ENCODE results near the gene AMOT. TPM values are rescaled to one million over a fixed set of nuclear protein-coding genes. Genes with fewer than 3 reads are reported as not detected.
"Not testable (repeated sequence)": the region's sequence is repeated elsewhere in the genome, so short reads cannot be mapped to it uniquely, and the experiment has no call there.

AMOT gene
- total and polyA plus RNA-seq, 10 of the 15 experiments (the other 5 are each of a cell fraction or from before 2014, with no cell fraction given): 0.92 to 14.5 (median 2.9) TPM

- no peak overlapping the region for H3K4me3 ChIP-seq
- ATAC-seq (no peak), DNase-seq (ENCODE audit: low read depth, low spot score) (no peak), FAIRE-seq (no peak)
- ChIA-PET SMC1A (ENCODE audit: uncharacterized antibody, unreplicated experiment) (no interaction called here), CTCF (no interaction called here), POLR2A (no interaction called here), RAD21 (ENCODE audit: unreplicated experiment) (no interaction called here)
- H3K36me3 ChIP-seq (ENCODE audit: control insufficient read depth in 2 of 2, insufficient read depth in 2 of 2, low read length in 1 of 2): no peaks in the 10 kb centered on the region
- H3K27me3 ChIP-seq (replicated peaks in 1 of 2; ENCODE audit: control insufficient read depth in 2 of 2, insufficient read depth in 2 of 2, low read length in 1 of 2): no peaks in the 10 kb centered on the region
- no peak overlapping the region for H3K4me2 ChIP-seq (ENCODE audit: control insufficient read depth, insufficient read depth)
- 55% methylated on average over 5 of the region's 5 CpGs for WGBS (ENCODE audit: insufficient coverage, insufficient replicate concordance, low lambda C conversion rate, missing lambda C conversion rate)
- in situ Hi-C loops (cut with MboI): no loop called here
- TF ChIP-seq TCF3 (IDR thresholded peaks at IDR 0.05; ENCODE audit: borderline replicate concordance, insufficient read depth, low read depth, low read length): no peak
- H3K27ac ChIP-seq (ENCODE audit: control insufficient read depth, insufficient read depth): no peak overlapping the region
- H3K79me2 ChIP-seq (ENCODE audit: control insufficient read depth, insufficient read depth, low read length): no peaks in the 10 kb centered on the region
- H3K9me3 ChIP-seq (replicated peaks; ENCODE audit: control insufficient read depth, insufficient read depth, low read length): no peaks in the 10 kb centered on the region
- no peak overlapping the region for H2AFZ ChIP-seq (ENCODE audit: control insufficient read depth, low read depth, low read length)
- H3K4me1 ChIP-seq (ENCODE audit: control insufficient read depth, insufficient read depth, low read length): peaks cover 5% of the 10 kb centered on the region; the same call in 1 of the 2 replicates
- no peak overlapping the region for H3K9ac ChIP-seq (ENCODE audit: control insufficient read depth, insufficient read depth, low read length)
- intact Hi-C loops (cut with micrococcal nuclease; ENCODE audit: unreplicated experiment): no loop called here
- no peaks in the 10 kb centered on the region for H4K20me1 ChIP-seq (ENCODE audit: control insufficient read depth, insufficient read depth)
- no TSS peak for BruUV-seq (replicated peaks)
Observed at GRCh38 chrX:112857478-112857878, 16.8 kb upstream of the AMOT start.

DNA sequence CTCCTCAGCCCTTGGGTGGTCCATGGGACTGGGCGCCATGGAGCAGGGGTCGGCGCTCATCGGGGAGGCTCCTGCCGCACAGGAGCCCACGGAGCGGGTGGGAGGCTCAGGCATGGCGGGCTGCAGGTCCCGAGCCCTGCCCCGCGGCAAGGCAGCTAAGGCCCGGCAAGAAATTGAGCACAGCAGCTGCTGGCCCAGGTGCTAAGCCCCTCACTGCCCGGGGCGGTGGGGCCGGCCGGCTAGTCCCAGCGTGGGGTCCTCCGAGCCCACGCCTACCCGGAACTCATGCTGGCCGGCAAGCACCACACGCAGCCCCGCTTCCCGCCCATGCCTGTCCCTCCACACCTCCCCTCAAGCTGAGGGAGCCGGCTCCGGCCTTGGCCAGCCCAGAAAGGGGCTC lies 14.3 kb upstream of the AMOT start:
- in situ Hi-C loops (cut with MboI): not testable (repeated sequence)

More for the DNA sequence above, 14.3 kb upstream of the AMOT start:
- H3K36me3 ChIP-seq (ENCODE audit: control insufficient read depth in 2 of 2, insufficient read depth in 2 of 2, low read length in 1 of 2); H3K4me3 ChIP-seq; H3K27me3 ChIP-seq (replicated peaks in 1 of 2; ENCODE audit: control insufficient read depth in 2 of 2, insufficient read depth in 2 of 2, low read length in 1 of 2); H4K20me1 ChIP-seq (ENCODE audit: control insufficient read depth, insufficient read depth); H3K79me2 ChIP-seq (ENCODE audit: control insufficient read depth, insufficient read depth, low read length); SMC1A ChIA-PET (ENCODE audit: uncharacterized antibody, unreplicated experiment); H3K27ac ChIP-seq (ENCODE audit: control insufficient read depth, insufficient read depth); H3K4me2 ChIP-seq (ENCODE audit: control insufficient read depth, insufficient read depth); BruUV-seq (replicated peaks); intact Hi-C loops (cut with micrococcal nuclease; ENCODE audit: unreplicated experiment); H3K9me3 ChIP-seq (replicated peaks; ENCODE audit: control insufficient read depth, insufficient read depth, low read length); FAIRE-seq; H2AFZ ChIP-seq (ENCODE audit: control insufficient read depth, low read depth, low read length); DNase-seq (ENCODE audit: low read depth, low spot score); H3K9ac ChIP-seq (ENCODE audit: control insufficient read depth, insufficient read depth, low read length); POLR2A ChIA-PET; ATAC-seq; RAD21 ChIA-PET (ENCODE audit: unreplicated experiment): not testable (repeated sequence)
- WGBS (ENCODE audit: insufficient coverage, insufficient replicate concordance, low lambda C conversion rate, missing lambda C conversion rate): 93% methylated on average over 25 of the region's 26 CpGs
- CTCF ChIA-PET: interaction anchor here (1.3 kb wide), 1 partner anchor 10 kb away, joined by 4 read pairs; no protein-coding TSS in a partner anchor
- peaks cover 17% of the 10 kb centered on the region for H3K4me1 ChIP-seq (ENCODE audit: control insufficient read depth, insufficient read depth, low read length)
